H1 (cell line): ENCODE measurements around the gene DHRS1. TPM values are rescaled to one million over a fixed set of nuclear protein-coding genes. Genes with fewer than 3 reads are reported as not detected.

Source experiments
- CTCF ChIA-PET: fragments of 300-600 bp; sonication (Branson Sonifier 250); formaldehyde crosslinking; loops from one replicate; lab custom pipeline; 2021; ENCODE audit not compliant: partially characterized antibody; lab: Charles Lee
- POLR2A ChIA-PET: fragments of 300-600 bp; sonication (Branson Sonifier 250); formaldehyde crosslinking; loops from one replicate; lab custom pipeline; 2021; ENCODE audit warnings: inconsistent platforms; ENCODE audit not compliant: partially characterized antibody; lab: Charles Lee
- DNase-seq, 2 experiments: peaks; one replicate each; pipeline versions ENCODE4 v3.0.0 to v3.0.0-alpha.2; 2010 to 2022; ENCODE audit warnings: low spot score in 2 of 2, low read depth in 1 of 2, mixed read lengths in 1 of 2
- FAIRE-seq: peaks from 2 replicates; lab custom pipeline; 2011; peaks lifted over from hg19 to GRCh38; lab: Jason Lieb, UNC
- H2AFZ ChIP-seq: 2 replicates; pipeline ENCODE4 v1.8.1; 2012; ENCODE audit warnings: low read length, inconsistent platforms
- H2AK5ac ChIP-seq: 2 replicates; pipeline ENCODE4 v1.6.1; 2013; ENCODE audit warnings: low read depth, low read length
- H2BK120ac ChIP-seq: replicated peaks from 2 replicates; pipeline ENCODE3; 2013; ENCODE audit warnings: low read depth, low read length, inconsistent platforms
- H2BK12ac ChIP-seq: 2 replicates; pipeline ENCODE4 v1.6.1; 2013; ENCODE audit warnings: low read depth, low read length
- H2BK15ac ChIP-seq: 2 replicates; pipeline ENCODE4 v1.6.1; 2013; ENCODE audit warnings: low read length
- H2BK20ac ChIP-seq: 2 replicates; pipeline ENCODE4 v1.6.1; 2013; ENCODE audit warnings: low read length
- H2BK5ac ChIP-seq: 2 replicates; pipeline ENCODE4 v1.6.1; 2013; ENCODE audit warnings: low read depth, low read length
- H3K14ac ChIP-seq: 2 replicates; pipeline ENCODE4 v1.6.1; 2013; ENCODE audit warnings: inconsistent platforms; ENCODE audit not compliant: insufficient read length
- H3K18ac ChIP-seq: 2 replicates; pipeline ENCODE4 v1.6.1; 2013; ENCODE audit warnings: low read length; ENCODE audit errors: extremely low read depth
- H3K23ac ChIP-seq: 2 replicates; pipeline ENCODE4 v1.6.1; 2013; ENCODE audit warnings: inconsistent platforms; ENCODE audit not compliant: insufficient read length
- H3K23me2 ChIP-seq: 2 replicates; pipeline ENCODE4 v1.6.1; 2013; ENCODE audit warnings: low read depth, low read length
- H3K27ac ChIP-seq: 2 replicates; pipeline ENCODE4 v1.6.1; 2011; ENCODE audit warnings: low read depth, low read length, inconsistent platforms
- H3K27me3 ChIP-seq, 4 experiments: replicated peaks in 1 of 4; 1 replicate in 1 of 4; 2 replicates in 3 of 4; pipeline versions ENCODE4 v1.6.1 to v1.8.1; 2011 to 2013; ENCODE audit warnings: low read length in 3 of 4, mild to moderate bottlenecking in 3 of 4, inconsistent platforms in 2 of 4, mixed read lengths in 2 of 4, moderate library complexity in 1 of 4; ENCODE audit not compliant: control insufficient read depth in 3 of 4, insufficient read depth in 3 of 4; ENCODE audit errors: extremely low read depth in 1 of 4
- H3K36me3 ChIP-seq, 4 experiments: 2 replicates each; pipeline versions ENCODE4 v1.6.1 to v1.8.1; 2011 to 2013; ENCODE audit warnings: mild to moderate bottlenecking in 4 of 4, low read length in 3 of 4, moderate library complexity in 2 of 4, control low read depth in 1 of 4, inconsistent platforms in 1 of 4; ENCODE audit not compliant: insufficient read depth in 4 of 4, control insufficient read depth in 2 of 4
- H3K4ac ChIP-seq: replicated peaks from 2 replicates; pipeline ENCODE3; 2013; ENCODE audit warnings: low read length, low read depth, mixed read lengths, inconsistent platforms; ENCODE audit not compliant: insufficient read length
- H3K4me1 ChIP-seq, 4 experiments: replicated peaks in 1 of 4; 1 replicate in 1 of 4; 2 replicates in 3 of 4; pipeline versions ENCODE4 v1.6.1 to v1.8.1; 2011 to 2013; ENCODE audit warnings: low read length in 3 of 4, inconsistent platforms in 2 of 4, mixed read lengths in 1 of 4; ENCODE audit not compliant: insufficient read depth in 4 of 4, control insufficient read depth in 3 of 4
- H3K4me2 ChIP-seq, 2 experiments: 2 replicates each; pipeline versions ENCODE4 v1.6.1 to v1.8.1; 2011 to 2013; ENCODE audit warnings: low read depth in 2 of 2, low read length in 2 of 2, control low read depth in 1 of 2, inconsistent platforms in 1 of 2, mild to moderate bottlenecking in 1 of 2; ENCODE audit not compliant: insufficient read depth in 1 of 2
- H3K4me3 ChIP-seq, 4 experiments: fragments of 200-600, 300-600 bp in 1 of 4; sonication (generic), shearing (Covaris generic), sonication (Bioruptor Twin) in 1 of 4; 2 replicates each; pipeline versions ENCODE4 v1.5.1 to v1.8.1; 2011 to 2016; ENCODE audit warnings: low read length in 4 of 4, low read depth in 3 of 4, control low read depth in 2 of 4, inconsistent platforms in 2 of 4, mild to moderate bottlenecking in 2 of 4, mixed read lengths in 1 of 4, moderate library complexity in 1 of 4; ENCODE audit not compliant: insufficient read depth in 2 of 4; ENCODE audit errors: extremely low read depth in 1 of 4
- H3K56ac ChIP-seq: replicated peaks from 2 replicates; pipeline ENCODE3; 2013; ENCODE audit warnings: low read depth, mild to moderate bottlenecking, mixed read lengths, low read length, inconsistent platforms; ENCODE audit not compliant: insufficient read length
- H3K79me1 ChIP-seq: 2 replicates; pipeline ENCODE4 v1.6.1; 2013; ENCODE audit warnings: low read depth, low read length, control low read depth
- H3K79me2 ChIP-seq, 2 experiments: 2 replicates each; pipeline versions ENCODE4 v1.6.1 to v1.8.1; 2012 to 2013; ENCODE audit warnings: low read length in 2 of 2, mild to moderate bottlenecking in 2 of 2, inconsistent platforms in 1 of 2; ENCODE audit not compliant: insufficient read depth in 2 of 2, control insufficient read depth in 1 of 2
- H3K9ac ChIP-seq, 4 experiments: replicated peaks in 1 of 4; 1 replicate in 1 of 4; 2 replicates in 3 of 4; pipeline versions ENCODE4 v1.6.1 to v1.8.1; 2011 to 2013; ENCODE audit warnings: low read depth in 3 of 4, low read length in 3 of 4, control low read depth in 2 of 4, mild to moderate bottlenecking in 2 of 4, moderate library complexity in 2 of 4, inconsistent platforms in 1 of 4; ENCODE audit errors: extremely low read depth in 1 of 4
- H3K9me3 ChIP-seq, 2 experiments: 2 replicates each; pipeline versions ENCODE4 v1.6.1 to v1.8.1; 2012 to 2013; ENCODE audit warnings: mild to moderate bottlenecking in 2 of 2, moderate library complexity in 2 of 2, control low read depth in 1 of 2, inconsistent platforms in 1 of 2, low read depth in 1 of 2, low read length in 1 of 2, mixed read lengths in 1 of 2; ENCODE audit not compliant: insufficient read depth in 2 of 2
- H4K20me1 ChIP-seq, 2 experiments: replicated peaks in 1 of 2; 2 replicates each; pipeline versions ENCODE3 to v1.8.1; 2011 to 2013; ENCODE audit warnings: inconsistent platforms in 2 of 2, low read length in 2 of 2, mild to moderate bottlenecking in 1 of 2; ENCODE audit not compliant: insufficient read depth in 2 of 2, control insufficient read depth in 1 of 2
- H4K5ac ChIP-seq: 2 replicates; pipeline ENCODE4 v1.6.1; 2013; ENCODE audit warnings: low read length, low read depth, mixed read lengths, inconsistent platforms; ENCODE audit not compliant: insufficient read length
- H4K8ac ChIP-seq: 2 replicates; pipeline ENCODE4 v1.8.0; 2013; ENCODE audit warnings: mild to moderate bottlenecking, moderate library complexity, low read length, inconsistent platforms; ENCODE audit not compliant: insufficient read depth; ENCODE audit errors: extremely low read depth
- H4K91ac ChIP-seq: replicated peaks from 2 replicates; pipeline ENCODE3; 2013; ENCODE audit warnings: low read length, mixed read lengths, inconsistent platforms; ENCODE audit not compliant: insufficient read length
- ASH2L ChIP-seq: fragments of 200-600, 300-600 bp; sonication (generic); IDR thresholded peaks from one replicate; pipeline ENCODE4 v1.7.1; 2017; ENCODE audit warnings: low read length
- KDM1A ChIP-seq: fragments of 200-600, 300-600 bp; sonication (generic); IDR thresholded peaks from 2 replicates; pipeline ENCODE4 v1.7.1; 2016; ENCODE audit warnings: mild to moderate bottlenecking, low read length, borderline replicate concordance
- POLR2AphosphoS5 ChIP-seq: IDR thresholded peaks from 2 replicates; pipeline ENCODE4 v1.6.1; 2011; ENCODE audit warnings: low read depth, low read length
- RFX5 ChIP-seq: IDR thresholded peaks from 2 replicates; pipeline ENCODE4 v1.6.1; 2011; ENCODE audit warnings: low read depth, low read length, improper control_type of control experiment, borderline replicate concordance
- SAP30 ChIP-seq: fragments of 300-600 bp; sonication (generic); IDR thresholded peaks from 2 replicates; pipeline ENCODE4 v1.7.1; 2012; ENCODE audit warnings: low read length, moderate library complexity, mild to moderate bottlenecking, inconsistent platforms; ENCODE audit not compliant: insufficient read depth, insufficient replicate concordance
- SP4 ChIP-seq: IDR thresholded peaks from 2 replicates; pipeline ENCODE4 v1.6.1; 2012; ENCODE audit warnings: low read length, inconsistent platforms
- TAF1 ChIP-seq: IDR thresholded peaks from 2 replicates; pipeline ENCODE4 v1.6.1; 2011; ENCODE audit warnings: mild to moderate bottlenecking, low read depth, low read length
- TBP ChIP-seq: IDR thresholded peaks from 2 replicates; pipeline ENCODE4 v1.6.1; 2011; ENCODE audit warnings: low read depth, low read length, improper control_type of control experiment
- WGBS, 2 experiments: shearing (Covaris generic) in 1 of 2; methylation state at CpG; one replicate each; pipeline versions ENCODE4 v1.1.6 to v1.1.7; 2013 to 2015; ENCODE audit warnings: low lambda C conversion rate in 2 of 2, mixed read lengths in 2 of 2, inconsistent platforms in 1 of 2, low coverage in 1 of 2, missing lambda C conversion rate in 1 of 2; ENCODE audit not compliant: insufficient replicate concordance in 2 of 2, insufficient coverage in 1 of 2, insufficient read length in 1 of 2; ENCODE audit errors: extremely low coverage in 1 of 2, missing lambda C conversion rate in 1 of 2; 5-methylcytosine and 5-hydroxymethylcytosine counted together
- polyA plus RNA-seq, 7 experiments: library from polyadenylated mRNA; depleted of rRNA in 3 of 7; stranded (reverse) in 5 of 7; unstranded in 2 of 7; fragments of >200 nt in 5 of 7; fragments of 200-250 nt in 2 of 7; gene quantifications; 1 replicate in 5 of 7; 2 replicates in 1 of 7; 4 replicates in 1 of 7; pipeline versions ENCODE4 v1.2.1 to v1.2.3, GENCODE V29; 2011 to 2013; ENCODE audit warnings: missing spikeins in 2 of 7, mixed read lengths in 2 of 7
- total RNA-seq: library from RNA; stranded (reverse); fragmentation: NEBNext Ultra II Directional; extraction: Animal tissue kit (Norgen Biotek cat#: 25700); gene quantifications from 2 replicates; pipeline ENCODE4 v1.2.1, GENCODE V29; 2021
- TF ChIP-seq, protein P1 (sequence below), 3 experiments: IDR thresholded peaks; 1 replicate in 2 of 3; 2 replicates in 1 of 3; pipeline versions ENCODE4 v1.5.1 to v1.6.1; 2011; ENCODE audit warnings: low read length in 3 of 3, mild to moderate bottlenecking in 3 of 3, inconsistent platforms in 2 of 3, low read depth in 1 of 3, moderate library complexity in 1 of 3; ENCODE audit not compliant: insufficient read depth in 1 of 3; ENCODE audit errors: control extremely low read depth in 1 of 3

Gene DHRS1
- total and polyA plus RNA-seq, 2 of the 8 experiments (the other 6 are each of a cell fraction or from before 2014, with no cell fraction given) = 8.8 to 31.7 TPM

DNA sequence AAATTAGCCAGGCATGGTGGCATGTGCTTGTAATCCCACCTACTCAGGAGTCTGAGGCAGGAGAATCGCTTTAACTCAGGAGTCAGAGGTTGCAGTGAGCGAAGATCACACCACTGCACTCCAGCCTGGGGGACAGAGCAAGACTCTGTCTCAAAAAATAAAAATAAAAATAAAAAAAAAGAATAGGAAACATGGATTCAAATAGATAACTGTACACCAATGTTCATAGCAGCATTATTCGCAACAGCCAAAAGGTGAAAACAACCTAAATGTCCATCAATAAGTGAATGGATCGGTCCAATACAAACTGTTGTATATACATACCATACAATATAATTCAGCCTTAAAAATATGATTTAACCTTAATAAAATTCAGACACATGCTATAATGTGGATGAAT, 43.3 kb upstream of the DHRS1 start:
- no peak overlapping the region for H2BK12ac ChIP-seq
- 94% methylated on average over 4 of the region's 4 CpGs; no CpG with 5 or more reads in 1 of the 2 experiments for WGBS, 2 experiments
- H4K20me1 ChIP-seq = no peaks in the 10 kb centered on the region
- no peak overlapping the region for H2AK5ac ChIP-seq
- no peak overlapping the region for H3K14ac ChIP-seq
- no peak overlapping the region for H3K18ac ChIP-seq
- H3K79me2 ChIP-seq = no peaks in the 10 kb centered on the region
- H3K4me1 ChIP-seq = peaks cover 0 to 5% (median 0%) of the 10 kb centered on the region in 4 experiments; a peak in 2 of 7 replicates
- H3K56ac ChIP-seq = no peak overlapping the region
- CTCF ChIA-PET = interaction anchor here (1.0 to 27.8 kb wide), 3 partner anchors 19 to 85 kb away, joined by 4 to 664 read pairs (median 5); partner anchors contain the start of genes CBLN3 and KHNYN
- peaks cover 27 to 40% (median 38%) of the 10 kb centered on the region in 4 experiments for H3K27me3 ChIP-seq
- no peak overlapping the region for H4K5ac ChIP-seq
- H3K36me3 ChIP-seq = no peaks in the 10 kb centered on the region
- H2AFZ ChIP-seq = no peak overlapping the region
- no peak overlapping the region for H2BK120ac ChIP-seq
- FAIRE-seq = no peak
- H3K9me3 ChIP-seq = no peaks in the 10 kb centered on the region
- H3K23me2 ChIP-seq = peaks cover 8% of the 10 kb centered on the region; the same call in 1 of the 2 replicates
- no peak for DNase-seq
- no peak overlapping the region for H3K9ac ChIP-seq
- H3K79me1 ChIP-seq = no peaks in the 10 kb centered on the region
- H2BK5ac ChIP-seq = no peak overlapping the region
- H2BK20ac ChIP-seq = no peak overlapping the region
- H4K8ac ChIP-seq = no peak overlapping the region
- H3K4me2 ChIP-seq = no peak overlapping the region
- TF ChIP-seq SP4 = no peak
- TF ChIP-seq TAF1 = no peak
- no peak for TF ChIP-seq ASH2L
- TF ChIP-seq KDM1A = no peak
- TF ChIP-seq, protein P1, sequence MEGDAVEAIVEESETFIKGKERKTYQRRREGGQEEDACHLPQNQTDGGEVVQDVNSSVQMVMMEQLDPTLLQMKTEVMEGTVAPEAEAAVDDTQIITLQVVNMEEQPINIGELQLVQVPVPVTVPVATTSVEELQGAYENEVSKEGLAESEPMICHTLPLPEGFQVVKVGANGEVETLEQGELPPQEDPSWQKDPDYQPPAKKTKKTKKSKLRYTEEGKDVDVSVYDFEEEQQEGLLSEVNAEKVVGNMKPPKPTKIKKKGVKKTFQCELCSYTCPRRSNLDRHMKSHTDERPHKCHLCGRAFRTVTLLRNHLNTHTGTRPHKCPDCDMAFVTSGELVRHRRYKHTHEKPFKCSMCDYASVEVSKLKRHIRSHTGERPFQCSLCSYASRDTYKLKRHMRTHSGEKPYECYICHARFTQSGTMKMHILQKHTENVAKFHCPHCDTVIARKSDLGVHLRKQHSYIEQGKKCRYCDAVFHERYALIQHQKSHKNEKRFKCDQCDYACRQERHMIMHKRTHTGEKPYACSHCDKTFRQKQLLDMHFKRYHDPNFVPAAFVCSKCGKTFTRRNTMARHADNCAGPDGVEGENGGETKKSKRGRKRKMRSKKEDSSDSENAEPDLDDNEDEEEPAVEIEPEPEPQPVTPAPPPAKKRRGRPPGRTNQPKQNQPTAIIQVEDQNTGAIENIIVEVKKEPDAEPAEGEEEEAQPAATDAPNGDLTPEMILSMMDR (IDR thresholded peaks at IDR 0.05; ENCODE audit: control extremely low read depth in 1 of 3, insufficient read depth in 1 of 3, low read depth in 1 of 3, low read length in 3 of 3) = no peak
- no peak for TF ChIP-seq TBP
- TF ChIP-seq SAP30 = no peak
- no peak for TF ChIP-seq RFX5
- TF ChIP-seq POLR2AphosphoS5 = no peak
- TF ChIP-seq, all 59 proteins: peak for 0
- H4K91ac ChIP-seq = no peak overlapping the region
- no peak overlapping the region for H3K27ac ChIP-seq
- H3K4ac ChIP-seq = no peak overlapping the region
- H3K4me3 ChIP-seq = no peak overlapping the region
- no peak overlapping the region for H2BK15ac ChIP-seq
- no peak overlapping the region for H3K23ac ChIP-seq
- POLR2A ChIA-PET = no interaction called here
